ENCODE data around the gene OSTF1. TPM values are rescaled to one million over a fixed set of nuclear protein-coding genes. Genes with fewer than 3 reads are reported as not detected.

Gene OSTF1
- total RNA-seq, 6 experiments from 2014 or later, result 57.9 to 71.6 (median 61.4) TPM

GRCh38 chr9:75109210-75109839 is 21.0 kb downstream of the OSTF1 start:
- Mint-ChIP-seq H3K4me3 (peak overlapping the region; percentile 70; the same call in 1 of the 2 replicates), H3K27ac (peak overlapping the region; percentile 87), H3K4me1 (ENCODE audit: low read depth) (peaks cover 53% of the 10 kb centered on the region), H3K36me3 (ENCODE audit: low read depth) (no peaks in the 10 kb centered on the region; the same call in 1 of the 2 replicates), H3K9me3 (no peaks in the 10 kb centered on the region), H3K27me3 (ENCODE audit: insufficient read depth) (peaks cover 1% of the 10 kb centered on the region; the same call in 1 of the 2 replicates)
- no peak for DNase-seq
- no peak for TF ChIP-seq CTCF (IDR thresholded peaks at IDR 0.05)

- Mint-ChIP-seq H3K36me3 (ENCODE audit: low read depth) (no peaks in the 10 kb centered on the region; the same call in 1 of the 2 replicates), H3K4me1 (ENCODE audit: low read depth) (peaks cover 48% of the 10 kb centered on the region), H3K4me3 (no peak overlapping the region), H3K27me3 (ENCODE audit: insufficient read depth) (peaks cover 1% of the 10 kb centered on the region; the same call in 1 of the 2 replicates), H3K9me3 (no peaks in the 10 kb centered on the region), H3K27ac (no peak overlapping the region)
- no peak for DNase-seq
- no peak for TF ChIP-seq CTCF (IDR thresholded peaks at IDR 0.05)
Observed at GRCh38 chr9:75111019-75111622, 22.8 kb downstream of the OSTF1 start.

GRCh38 chr9:75112789-75113188 is 24.5 kb downstream of the OSTF1 start:
- TF ChIP-seq CTCF (IDR thresholded peaks at IDR 0.05), result no peak
- Mint-ChIP-seq H3K36me3 (ENCODE audit: low read depth) (peaks cover 3% of the 10 kb centered on the region), H3K4me3 (no peak overlapping the region), H3K27me3 (ENCODE audit: insufficient read depth) (peaks cover 1% of the 10 kb centered on the region; the same call in 1 of the 2 replicates), H3K9me3 (no peaks in the 10 kb centered on the region), H3K27ac (no peak overlapping the region), H3K4me1 (ENCODE audit: low read depth) (peaks cover 45% of the 10 kb centered on the region)
- no peak for DNase-seq

DNA sequence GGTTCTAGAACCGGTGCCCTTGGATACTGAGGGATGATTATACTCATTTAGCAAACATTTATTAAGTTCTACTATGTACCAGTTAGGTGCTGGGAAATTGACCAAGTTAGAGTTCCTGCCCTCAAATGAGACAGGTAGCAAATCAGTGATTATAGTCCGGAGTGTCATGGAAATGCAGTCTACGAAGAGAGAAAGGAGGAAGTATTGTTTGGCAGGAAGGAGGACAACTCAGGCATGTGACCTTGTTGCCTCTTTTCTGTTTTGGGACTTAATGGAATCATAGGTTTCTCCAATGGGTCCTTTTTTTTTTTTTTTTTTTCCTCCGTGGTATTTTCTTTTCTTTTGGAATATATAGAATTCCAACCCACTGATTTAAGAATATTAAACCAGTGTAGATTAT is 28.0 kb downstream of the OSTF1 start:
- Mint-ChIP-seq H3K27me3 (ENCODE audit: insufficient read depth) (no peaks in the 10 kb centered on the region; the same call in none of the 2 replicates), H3K9me3 (no peaks in the 10 kb centered on the region), H3K36me3 (ENCODE audit: low read depth) (peaks cover 25% of the 10 kb centered on the region), H3K4me3 (no peak overlapping the region), H3K27ac (no peak overlapping the region), H3K4me1 (ENCODE audit: low read depth) (peaks cover 15% of the 10 kb centered on the region)
- DNase-seq, result no peak
- no peak for TF ChIP-seq CTCF (IDR thresholded peaks at IDR 0.05)

GRCh38 chr9:75117564-75117963 is 29.2 kb downstream of the OSTF1 start:
- no peak for TF ChIP-seq CTCF (IDR thresholded peaks at IDR 0.05)
- no peaks in the 10 kb centered on the region; the same call in none of the 2 replicates for H3K27me3 Mint-ChIP-seq (ENCODE audit: insufficient read depth)
- H3K4me1 Mint-ChIP-seq (ENCODE audit: low read depth), result peaks cover 12% of the 10 kb centered on the region

More at GRCh38 chr9:75117564-75117963, 29.2 kb downstream of the OSTF1 start:
- peaks cover 25% of the 10 kb centered on the region for H3K36me3 Mint-ChIP-seq (ENCODE audit: low read depth)
- no peak overlapping the region for H3K27ac Mint-ChIP-seq
- no peak for DNase-seq
- no peak overlapping the region for H3K4me3 Mint-ChIP-seq
- no peaks in the 10 kb centered on the region for H3K9me3 Mint-ChIP-seq
